Tibial nerve (tissue), 4 donors: ENCODE measurements around the gene CPNE7. TPM values are rescaled to one million over a fixed set of nuclear protein-coding genes. Genes with fewer than 3 reads are reported as not detected.

ENCODE experiments used
- DNase-seq, 2 donors: peaks; one replicate each; pipeline ENCODE4 v3.0.0-alpha.2; 2019; ENCODE audit warnings: low spot score in 2 of 2
- H3K27ac ChIP-seq, 4 donors: fragments of 200-600 bp; sonication (generic) in 3 of 4; one replicate each; pipeline ENCODE4 v1.5.1; 2017 to 2019; ENCODE audit warnings: mild to moderate bottlenecking in 1 of 4
- H3K27me3 ChIP-seq, 2 donors: fragments of 200-600 bp; sonication (generic) in 1 of 2; one replicate each; pipeline versions ENCODE4 v1.5.1 to v1.6.0; 2017 to 2019
- H3K36me3 ChIP-seq, 3 donors: fragments of 200-600 bp; sonication (generic); one replicate each; pipeline ENCODE4 v1.5.1; 2018 to 2019
- H3K4me1 ChIP-seq, 4 donors: fragments of 200-600 bp; sonication (generic) in 3 of 4; one replicate each; pipeline ENCODE4 v1.5.1; 2017 to 2019
- H3K4me3 ChIP-seq, 4 donors: fragments of 200-600 bp; sonication (generic) in 3 of 4; one replicate each; pipeline ENCODE4 v1.5.1; 2017 to 2019; ENCODE audit warnings: mild to moderate bottlenecking in 1 of 4, moderate library complexity in 1 of 4
- H3K9me3 ChIP-seq, 4 donors: fragments of 200-600 bp; sonication (generic) in 3 of 4; one replicate each; pipeline ENCODE4 v1.5.1; 2017 to 2019
- CTCF ChIP-seq, 5 experiments: fragments of 200-600 bp in 3 of 5; fragments of 450-650 bp in 2 of 5; sonication (generic) in 3 of 5; IDR thresholded peaks; one replicate each; pipeline ENCODE4 v1.5.1; 2016 to 2019; ENCODE audit warnings: antibody characterized with exemption in 5 of 5, mild to moderate bottlenecking in 3 of 5, moderate library complexity in 2 of 5
- EP300 ChIP-seq, 2 donors: sonication (generic); formaldehyde crosslinking; IDR thresholded peaks; one replicate each; pipeline ENCODE4 v1.6.1; 2017; ENCODE audit warnings: antibody characterized with exemption in 2 of 2, mild to moderate bottlenecking in 1 of 2
- POLR2A ChIP-seq, 2 donors: fragments of 450-650 bp; IDR thresholded peaks; one replicate each; pipeline ENCODE4 v1.6.1; 2017; ENCODE audit warnings: antibody characterized with exemption in 2 of 2, mild to moderate bottlenecking in 2 of 2, moderate library complexity in 2 of 2
- WGBS, 2 donors: methylation state at CpG; one replicate each; pipeline ENCODE4 v1.1.5; 2018; 5-methylcytosine and 5-hydroxymethylcytosine counted together
- total RNA-seq, 4 donors: library from RNA; depleted of rRNA; stranded (reverse); fragments of >200 nt; gene quantifications; one replicate each; pipeline ENCODE4 v1.1.0, GENCODE V29; 2016

CPNE7 gene
- total RNA-seq, 4 donors from 2014 or later, result 0.90 to 10.0 (median 4.2) TPM; not detected in 1

GRCh38 chr16:89606006-89606405 lies 30.4 kb downstream of the CPNE7 start:
- WGBS, 2 donors, result 85 to 86% methylated on average over 9 of the region's 9 CpGs
- no peak overlapping the region for H3K27ac ChIP-seq
- H3K9me3 ChIP-seq, result no peaks in the 10 kb centered on the region
- no peak for DNase-seq
- H3K27me3 ChIP-seq, result peaks cover 0 to 13% of the 10 kb centered on the region in 2 donors
- no peaks in the 10 kb centered on the region for H3K36me3 ChIP-seq
- TF ChIP-seq EP300 (IDR thresholded peaks at IDR 0.05) (no peak), POLR2A (IDR thresholded peaks at IDR 0.05) (no peak), CTCF (IDR thresholded peaks at IDR 0.05) (no peak)
- H3K4me3 ChIP-seq, result no peak overlapping the region
- peaks cover 0 to 13% (median 8%) of the 10 kb centered on the region in 4 donors for H3K4me1 ChIP-seq

- no peak for DNase-seq
- TF ChIP-seq POLR2A (IDR thresholded peaks at IDR 0.05) (no peak), CTCF (IDR thresholded peaks at IDR 0.05) (no peak), EP300 (IDR thresholded peaks at IDR 0.05) (no peak)
- Histone ChIP-seq H3K4me3 (no peak overlapping the region), H3K9me3 (no peaks in the 10 kb centered on the region), H3K4me1 (peaks cover 0 to 8% (median 5%) of the 10 kb centered on the region in 4 donors), H3K36me3 (no peaks in the 10 kb centered on the region), H3K27ac (no peak overlapping the region), H3K27me3 (peaks cover 0 to 10% of the 10 kb centered on the region in 2 donors)
- 84% methylated on average over 9 of the region's 9 CpGs for WGBS, 2 donors
Observed at GRCh38 chr16:89607453-89607852, 31.9 kb downstream of the CPNE7 start.

- Histone ChIP-seq H3K27ac (no peak overlapping the region), H3K36me3 (no peaks in the 10 kb centered on the region), H3K9me3 (no peaks in the 10 kb centered on the region), H3K4me1 (peaks cover 0 to under 1% (median 0%) of the 10 kb centered on the region in 4 donors), H3K27me3 (peaks cover 0 to 16% of the 10 kb centered on the region in 2 donors), H3K4me3 (no peak overlapping the region)
- no peak for DNase-seq
- no peak for TF ChIP-seq CTCF (IDR thresholded peaks at IDR 0.05)
- no peak for TF ChIP-seq EP300 (IDR thresholded peaks at IDR 0.05)
- no peak for TF ChIP-seq POLR2A (IDR thresholded peaks at IDR 0.05)
- 78 to 80% methylated on average over 32 of the region's 32 CpGs for WGBS, 2 donors
Observed at GRCh38 chr16:89607937-89608740, 32.6 kb downstream of the CPNE7 start.

GRCh38 chr16:89610108-89610453 lies 34.5 kb downstream of the CPNE7 start:
- Histone ChIP-seq H3K4me3 (no peak overlapping the region), H3K27me3 (peaks cover 0 to 17% of the 10 kb centered on the region in 2 donors), H3K9me3 (no peaks in the 10 kb centered on the region), H3K36me3 (no peaks in the 10 kb centered on the region), H3K27ac (no peak overlapping the region), H3K4me1 (no peaks in the 10 kb centered on the region)
- TF ChIP-seq POLR2A (IDR thresholded peaks at IDR 0.05) (no peak), CTCF (IDR thresholded peaks at IDR 0.05) (no peak), EP300 (IDR thresholded peaks at IDR 0.05) (no peak)
- DNase-seq, result no peak
- 80 to 85% methylated on average over 1 of the region's 1 CpG for WGBS, 2 donors

- WGBS, 2 donors, result 80 to 86% methylated on average over 20 of the region's 20 CpGs
- no peak overlapping the region for H3K4me3 ChIP-seq
- H3K27ac ChIP-seq, result no peak overlapping the region
- no peak for TF ChIP-seq POLR2A (IDR thresholded peaks at IDR 0.05)
- TF ChIP-seq EP300 (IDR thresholded peaks at IDR 0.05), result no peak
- TF ChIP-seq CTCF (IDR thresholded peaks at IDR 0.05), result no peak
- H3K9me3 ChIP-seq, result no peaks in the 10 kb centered on the region
- peaks cover 0 to 34% of the 10 kb centered on the region in 2 donors for H3K27me3 ChIP-seq
- no peak for DNase-seq
- no peaks in the 10 kb centered on the region for H3K36me3 ChIP-seq
- no peaks in the 10 kb centered on the region for H3K4me1 ChIP-seq
Observed at GRCh38 chr16:89612415-89613166, 37.0 kb downstream of the CPNE7 start.
